Tongue (tissue), 2 donors: ENCODE measurements around the gene ARID3A. TPM values are rescaled to one million over a fixed set of nuclear protein-coding genes. Genes with fewer than 3 reads are reported as not detected.

Source experiments
- DNase-seq: peaks from one replicate; pipeline ENCODE4 v3.0.0-alpha.2; 2015
- total RNA-seq: library from RNA; depleted of rRNA; stranded (reverse); fragments of >200 nt; gene quantifications from one replicate; pipeline ENCODE4 v1.2.3, GENCODE V29; 2014

The ARID3A gene
- total RNA-seq, 1 donor from 2014 or later, result 5.2 TPM

- peak; percentile 42 for DNase-seq
These were observed 33.5 kb upstream of the ARID3A start for GRCh38 chr19:892243-892893.

- peak; percentile 98 for DNase-seq
These were observed 32.7 kb upstream of the ARID3A start, which contains the start of the genes MED16 and RNU6-9 for GRCh38 chr19:892894-893689. MED16 (minus strand) TSS chr19:893187; CDS start chr19:891131, 2,056 bp downstream. RNU6-9 (plus strand) TSS chr19:893484.

GRCh38 chr19:896434-896833 lies 29.4 kb upstream of the ARID3A start:
- no peak for DNase-seq

DNA sequence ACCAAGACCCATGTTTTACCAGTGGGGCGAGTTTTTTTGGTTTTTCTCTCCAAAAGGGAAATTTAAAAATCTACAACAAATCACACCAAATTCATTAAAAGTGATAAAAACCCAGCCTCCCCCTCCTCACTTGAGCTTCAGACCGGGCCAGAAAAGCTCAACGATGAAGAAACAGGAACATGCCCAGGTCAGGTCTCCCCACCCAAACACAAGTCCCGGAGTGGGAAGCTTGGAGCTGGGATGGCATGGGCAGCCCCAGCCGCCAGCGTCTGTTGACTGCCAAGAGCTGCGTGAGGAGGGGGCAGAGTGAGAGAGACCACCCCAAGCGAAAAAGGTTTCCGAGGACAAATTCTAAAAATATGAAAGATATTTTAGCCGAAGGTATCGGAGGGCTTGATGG lies 28.8 kb upstream of the ARID3A start:
- no peak for DNase-seq

- no peak for DNase-seq
These were observed 28.3 kb upstream of the ARID3A start for GRCh38 chr19:897442-898039.

- no peak for DNase-seq
These were observed 27.2 kb upstream of the ARID3A start for GRCh38 chr19:898663-899062.

DNA sequence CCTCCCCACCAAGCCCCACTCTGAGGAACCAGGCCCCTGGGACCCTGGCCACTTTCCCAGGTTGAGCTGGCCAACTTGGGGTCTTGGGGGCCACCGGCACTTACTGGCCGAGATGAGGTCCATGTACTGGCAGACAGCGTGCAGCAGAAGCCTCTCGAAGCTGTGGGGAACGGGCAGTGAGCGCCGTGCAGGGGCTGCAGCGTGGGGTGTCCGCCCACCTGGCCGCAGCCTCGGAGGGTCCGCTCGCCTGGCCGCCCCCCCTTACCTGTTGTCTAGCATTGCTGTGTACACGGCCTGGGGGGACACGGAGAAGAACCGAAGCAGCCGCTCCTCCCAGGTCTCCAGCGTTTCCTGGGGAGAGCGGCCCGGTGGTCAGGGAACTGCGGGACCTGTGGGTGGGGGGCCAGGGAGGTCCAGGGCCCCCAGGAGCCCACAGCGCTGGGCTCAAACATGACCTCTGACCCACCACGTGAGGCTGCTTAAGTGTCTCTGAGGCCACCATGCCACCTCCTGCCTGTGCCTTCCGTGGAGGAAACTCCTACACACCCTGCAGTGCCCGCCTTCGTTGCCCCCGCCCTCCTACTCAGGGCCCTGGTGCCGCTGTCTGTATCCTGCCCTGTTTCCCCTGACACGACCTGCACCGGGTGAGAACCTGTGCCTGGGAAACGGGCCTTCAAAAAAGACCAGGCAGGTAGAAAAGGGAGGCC lies 26.3 kb upstream of the ARID3A start:
- DNase-seq, result no peak

GRCh38 chr19:900043-900301 lies 25.9 kb upstream of the ARID3A start:
- DNase-seq, result no peak

GRCh38 chr19:900302-901111 lies 25.3 kb upstream of the ARID3A start:
- DNase-seq, result no peak

DNA sequence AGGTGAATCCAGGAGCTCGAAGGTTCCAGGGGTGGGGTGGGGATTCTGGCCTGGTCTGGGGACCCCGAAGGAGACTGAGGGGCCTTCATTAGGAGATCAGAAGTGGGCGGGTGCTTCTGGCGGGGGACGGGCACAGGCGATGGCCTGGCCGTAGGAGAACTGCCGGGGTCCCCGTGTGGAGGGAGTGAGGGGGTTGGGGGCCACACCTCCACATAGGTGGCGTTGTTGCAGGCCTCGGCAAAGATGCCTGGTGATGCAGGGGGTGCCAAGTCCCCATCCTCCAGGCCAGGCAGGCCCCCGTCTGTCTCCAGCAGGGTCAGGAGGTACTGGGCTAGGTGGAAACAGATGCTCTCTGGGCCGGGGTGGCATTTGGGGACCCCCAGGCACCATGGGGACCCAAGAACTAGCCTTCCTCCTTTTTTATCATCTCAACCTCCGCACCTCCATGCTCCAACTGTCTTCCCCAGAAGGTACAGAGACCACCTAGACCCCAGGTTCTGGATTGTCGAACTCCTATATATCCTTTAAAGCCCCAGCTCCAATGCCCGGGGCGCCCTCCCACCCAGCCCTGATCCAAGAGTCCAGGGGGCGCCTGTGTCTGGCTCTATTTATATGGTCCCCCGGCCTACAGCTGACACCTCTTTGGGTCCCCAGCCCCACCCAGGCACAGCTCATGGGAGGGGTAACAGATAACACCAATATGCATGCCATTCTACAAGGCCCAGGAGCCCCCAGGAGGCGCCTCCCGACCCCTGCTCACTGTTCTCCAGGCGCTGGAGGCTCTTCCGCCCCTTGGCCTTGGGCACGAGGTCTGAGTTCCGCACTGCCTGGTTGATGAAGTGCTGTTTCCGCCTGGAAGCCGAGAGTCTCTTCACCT lies 24.4 kb upstream of the ARID3A start:
- no peak for DNase-seq

DNA sequence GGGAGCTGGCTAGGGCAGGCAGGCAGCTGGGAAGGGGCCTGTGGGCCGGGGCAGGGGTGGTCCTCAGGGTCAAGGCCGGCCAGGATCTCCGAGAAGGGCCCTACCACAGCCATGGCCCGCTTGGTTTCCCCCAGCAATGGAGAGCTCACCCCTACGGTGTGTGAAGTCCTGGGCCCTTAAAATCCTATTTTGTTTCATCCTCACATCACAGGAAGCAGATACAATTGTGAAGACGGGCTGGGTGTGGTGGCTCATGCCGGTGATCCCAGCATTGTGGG lies 23.8 kb upstream of the ARID3A start:
- DNase-seq, result no peak

DNA sequence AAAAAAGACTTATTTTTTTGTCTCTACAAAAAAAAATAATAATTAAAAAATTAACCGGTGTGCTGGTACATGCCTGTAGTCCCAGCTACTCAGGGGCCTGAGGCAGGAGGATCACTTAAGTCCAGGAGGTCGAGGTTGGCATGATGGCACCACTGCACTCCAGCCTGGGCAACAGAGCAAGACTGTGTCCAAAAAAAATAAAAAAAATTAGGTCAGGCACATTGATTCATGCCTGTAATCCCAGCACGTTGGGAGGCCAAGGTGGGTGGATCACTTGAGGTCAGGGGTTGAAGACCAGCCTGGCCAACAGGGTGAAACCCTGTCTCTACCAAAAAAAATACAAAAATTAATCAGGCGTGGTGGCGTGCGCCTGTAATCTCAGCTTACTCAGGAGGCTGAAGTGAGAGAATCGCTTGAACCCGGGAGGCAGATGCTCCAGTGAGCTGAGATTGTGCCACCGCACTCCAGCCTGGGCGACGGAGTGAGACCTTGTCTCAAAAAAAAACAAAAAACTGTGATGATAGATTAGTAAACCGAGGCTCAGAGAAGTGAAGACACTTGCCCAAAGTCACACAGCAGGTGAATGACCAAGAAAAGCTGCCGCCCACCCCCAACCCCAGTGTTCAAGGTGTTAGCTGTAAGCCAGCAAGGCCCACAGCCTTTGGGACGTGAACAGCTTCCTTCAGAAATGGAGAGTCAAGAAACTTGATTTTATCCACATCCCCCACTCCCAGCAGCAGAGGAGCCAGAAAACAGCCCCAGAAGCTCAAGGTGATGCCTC lies 23.2 kb upstream of the ARID3A start:
- DNase-seq, result no peak

DNA sequence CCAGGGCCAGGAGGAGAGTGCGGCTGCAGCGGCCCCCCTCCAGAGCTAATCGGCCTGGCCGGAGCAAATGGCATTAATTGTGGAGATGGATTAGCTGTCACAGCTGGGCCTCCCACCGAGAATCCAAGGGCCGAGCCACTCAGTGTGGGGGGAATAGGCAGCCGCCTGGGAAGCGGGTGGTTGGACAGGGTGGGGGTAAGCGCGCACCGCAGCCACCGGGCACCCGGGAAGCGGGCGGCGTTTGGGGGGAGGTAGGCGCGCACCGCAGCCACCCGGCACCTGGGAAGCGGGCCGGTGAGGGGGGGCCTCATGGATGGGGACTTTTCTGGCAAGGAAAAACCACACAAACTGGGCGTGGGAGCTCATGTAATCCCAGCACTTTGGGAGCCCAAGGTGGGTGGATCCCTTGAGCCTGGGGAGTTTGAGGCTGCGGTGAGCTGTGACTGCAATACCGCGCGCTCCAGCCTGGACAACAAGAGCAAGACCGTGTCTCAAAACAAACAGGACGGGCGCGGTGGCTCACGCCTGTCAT lies 22.5 kb upstream of the ARID3A start:
- DNase-seq, result peak; percentile 66

- DNase-seq, result no peak
These were observed 21.3 kb upstream of the ARID3A start for GRCh38 chr19:904545-904944.

DNA sequence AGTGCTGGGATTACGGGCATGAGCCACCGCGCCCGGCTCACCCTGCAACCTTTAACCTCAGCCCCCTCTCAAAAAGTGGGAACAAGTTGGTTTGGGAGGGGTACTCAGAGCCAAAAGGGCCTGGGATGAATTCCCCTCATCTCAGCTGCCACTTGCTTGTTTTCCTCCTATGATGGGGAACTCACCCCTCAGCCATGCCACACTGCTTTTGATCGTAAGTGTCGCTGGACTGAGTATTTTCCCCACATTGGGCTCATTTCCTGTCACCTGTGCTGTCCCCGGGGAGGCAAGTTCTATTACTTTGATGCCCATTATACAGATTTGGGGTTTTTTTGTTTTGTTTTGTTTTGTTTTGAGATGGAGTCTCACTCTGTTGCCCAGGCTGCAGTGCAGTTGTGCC lies 19.4 kb upstream of the ARID3A start:
- no peak for DNase-seq

GRCh38 chr19:907183-907853 lies 18.5 kb upstream of the ARID3A start:
- no peak for DNase-seq

DNA sequence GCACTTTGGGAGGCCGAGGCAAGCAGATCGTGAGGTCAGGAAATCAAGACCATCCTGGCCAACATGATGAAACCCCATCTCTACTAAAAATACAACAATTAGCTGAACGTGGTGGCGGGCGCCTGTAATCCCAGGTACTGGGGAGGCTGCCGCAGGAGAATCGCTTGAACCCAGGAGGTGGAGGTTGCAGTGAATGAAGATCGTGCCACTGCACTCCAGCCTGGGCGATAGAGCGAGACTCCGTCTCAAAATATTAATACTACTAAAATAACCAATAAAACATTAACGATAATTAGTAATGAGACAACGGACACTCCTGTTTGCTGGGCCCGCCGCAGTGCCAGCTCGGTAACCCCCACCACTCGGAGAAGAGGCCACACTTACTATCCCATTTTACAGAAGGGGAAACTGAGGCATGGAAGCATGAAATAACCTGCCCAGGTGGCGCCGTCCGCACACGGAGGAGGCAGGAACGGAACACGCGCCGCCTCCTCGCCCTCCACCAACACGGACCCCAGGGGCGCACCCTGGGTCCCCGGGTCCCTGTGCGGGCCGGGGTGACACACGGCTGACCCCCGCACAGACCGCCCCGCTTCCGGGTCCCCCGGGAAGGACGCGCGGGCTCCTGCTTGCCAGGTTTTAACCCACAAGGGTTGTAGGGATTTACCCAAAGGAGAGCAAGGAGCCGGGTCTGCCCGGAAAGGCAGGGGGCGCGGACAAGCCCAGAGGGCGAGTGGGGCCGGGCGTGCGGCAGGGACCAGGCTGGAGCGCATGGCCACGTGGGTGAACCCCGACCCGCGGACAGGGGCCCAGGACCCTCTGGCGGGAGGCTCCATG lies 14.4 kb upstream of the ARID3A start:
- no peak for DNase-seq

DNA sequence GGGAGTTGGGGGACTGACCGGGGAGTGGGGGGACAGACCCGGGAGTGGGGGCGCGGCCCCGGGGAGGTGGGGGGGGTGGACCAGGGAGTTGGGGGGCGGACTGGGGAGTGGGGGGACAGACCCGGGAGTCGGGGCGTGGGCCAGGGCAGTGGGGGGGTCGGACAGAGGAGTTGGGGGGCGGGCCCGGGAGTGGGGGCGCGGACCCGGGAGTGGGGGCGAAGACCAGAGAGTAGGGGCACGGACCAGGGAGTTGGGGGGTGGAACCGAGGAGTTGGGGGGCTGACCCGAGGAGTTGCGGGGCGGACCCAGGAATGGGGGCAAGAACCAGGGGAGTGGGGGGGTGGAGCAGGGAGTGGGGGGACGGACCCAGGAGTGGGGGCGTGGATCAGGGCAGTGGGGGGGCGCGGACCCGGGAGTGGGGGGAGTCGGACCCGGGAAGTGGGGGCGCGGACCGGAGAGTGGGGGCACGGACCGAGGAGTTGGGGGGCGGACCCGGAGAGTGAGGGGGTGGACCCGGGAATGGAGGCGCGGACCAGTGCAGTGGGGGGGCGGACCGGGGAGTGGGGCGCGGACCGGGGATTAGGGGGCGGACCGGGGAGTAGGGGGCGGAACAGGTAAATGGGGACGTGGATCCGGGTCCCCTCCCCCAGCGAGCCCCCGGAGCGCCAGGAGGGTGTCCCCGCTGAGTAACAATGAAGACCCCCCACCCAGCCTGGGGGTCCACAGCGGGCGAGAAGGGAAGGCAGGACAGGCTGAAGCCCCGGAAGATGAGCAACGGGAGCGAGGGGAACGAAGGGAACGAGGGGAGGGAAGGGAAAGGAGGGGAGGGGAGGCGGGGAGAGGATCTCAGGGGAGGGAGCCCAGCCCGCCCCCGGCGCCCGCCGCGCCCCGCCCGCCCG lies 13.4 kb upstream of the ARID3A start:
- DNase-seq, result no peak
